ENCODE results near the gene FASTKD3.
A peak's percentile ranks its signal among the peaks of the same experiment; 100 is the strongest.

The FASTKD3 gene

GRCh38 chr5:7849681-7850394 lies 19.0 kb downstream of the FASTKD3 start:
- peak; percentile 10 for DNase-seq

- DNase-seq, result no peak
Observed at GRCh38 chr5:7848296-7848695, 20.5 kb downstream of the FASTKD3 start.

GRCh38 chr5:7846327-7846726 lies 22.5 kb downstream of the FASTKD3 start:
- no peak for DNase-seq

GRCh38 chr5:7845557-7845956 lies 23.3 kb downstream of the FASTKD3 start:
- no peak for DNase-seq

- DNase-seq, result no peak
Observed at GRCh38 chr5:7844901-7845300, 23.9 kb downstream of the FASTKD3 start.

GRCh38 chr5:7842531-7842930 lies 26.3 kb downstream of the FASTKD3 start:
- DNase-seq, result no peak

- no peak for DNase-seq
Observed at GRCh38 chr5:7837403-7837802, 31.4 kb downstream of the FASTKD3 start.

GRCh38 chr5:7834982-7835381 lies 33.8 kb downstream of the FASTKD3 start:
- DNase-seq, result no peak

GRCh38 chr5:7828269-7828668 lies 40.6 kb downstream of the FASTKD3 start:
- no peak for DNase-seq

- DNase-seq, result no peak
Observed at GRCh38 chr5:7827610-7828009, 41.2 kb downstream of the FASTKD3 start.

- no peak for DNase-seq
Observed at GRCh38 chr5:7825630-7826029, 43.2 kb downstream of the FASTKD3 start.

GRCh38 chr5:7824995-7825394 lies 43.8 kb downstream of the FASTKD3 start:
- DNase-seq, result no peak

GRCh38 chr5:7823594-7823993 lies 45.2 kb downstream of the FASTKD3 start:
- DNase-seq, result no peak

- DNase-seq, result no peak
Observed at GRCh38 chr5:7822449-7822848, 46.4 kb downstream of the FASTKD3 start.

- no peak for DNase-seq
Observed at GRCh38 chr5:7816535-7816901, 52.3 kb downstream of the FASTKD3 start.

GRCh38 chr5:7815892-7816534 lies 52.8 kb downstream of the FASTKD3 start:
- DNase-seq, result peak; percentile 46

GRCh38 chr5:7814816-7815215 lies 54.0 kb downstream of the FASTKD3 start:
- no peak for DNase-seq

GRCh38 chr5:7813576-7813975 lies 55.3 kb downstream of the FASTKD3 start:
- DNase-seq, result no peak

GRCh38 chr5:7813007-7813406 lies 55.8 kb downstream of the FASTKD3 start:
- DNase-seq, result no peak

GRCh38 chr5:7811715-7812114 lies 57.1 kb downstream of the FASTKD3 start:
- no peak for DNase-seq
